Embryonic facial prominence (tissue), 1 donor: ENCODE data around the gene DAZAP1.

ENCODE experiments used
- DNase-seq: peaks from one replicate; pipeline ENCODE4 v3.0.0-alpha.2; 2016; ENCODE audit errors: extremely low spot score

DAZAP1 gene

DNA sequence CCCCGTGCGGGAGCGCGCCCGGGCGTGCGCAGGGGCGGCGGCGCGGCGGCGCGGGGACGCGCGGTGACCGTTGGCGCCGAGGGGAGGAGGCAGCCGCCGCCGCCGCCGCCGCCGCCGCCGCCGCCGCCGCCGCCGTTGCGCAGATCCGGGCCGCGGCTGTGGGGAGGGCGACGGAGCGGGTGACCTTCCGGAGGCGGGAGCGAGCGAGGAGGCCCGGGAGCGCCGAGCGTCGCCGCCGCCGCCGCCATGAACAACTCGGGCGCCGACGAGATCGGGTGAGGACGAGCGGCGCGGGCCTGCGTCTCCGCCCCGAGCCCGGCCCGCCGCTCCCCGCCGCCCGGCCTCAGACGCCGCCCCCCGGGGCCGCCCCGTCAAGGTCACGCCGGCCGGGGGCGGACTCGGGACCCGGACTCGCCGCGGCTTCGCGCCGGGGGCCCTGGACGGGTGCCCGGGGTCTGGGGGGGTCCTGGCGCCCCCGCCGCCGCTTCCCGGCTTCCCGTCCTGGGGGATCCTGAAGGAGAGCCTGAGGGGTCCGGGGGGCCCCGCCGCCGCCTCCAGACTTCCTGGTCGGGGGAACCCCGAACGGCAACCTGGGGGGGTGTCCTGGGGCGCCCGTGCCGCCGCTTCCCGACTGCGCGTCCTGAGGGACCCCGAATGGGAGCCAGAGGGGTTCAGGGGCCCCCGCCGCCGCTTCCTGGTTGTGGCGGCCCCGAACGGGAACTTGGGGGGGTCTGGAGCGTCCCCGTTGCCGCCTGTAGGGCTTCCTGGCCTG, at the start of gene DAZAP1:
TSS of gene DAZAP1 (plus strand) at position 59 of the 772 bp plus-strand sequence. CDS start at position 247, 188 bp downstream.
- no peak for DNase-seq

DNA sequence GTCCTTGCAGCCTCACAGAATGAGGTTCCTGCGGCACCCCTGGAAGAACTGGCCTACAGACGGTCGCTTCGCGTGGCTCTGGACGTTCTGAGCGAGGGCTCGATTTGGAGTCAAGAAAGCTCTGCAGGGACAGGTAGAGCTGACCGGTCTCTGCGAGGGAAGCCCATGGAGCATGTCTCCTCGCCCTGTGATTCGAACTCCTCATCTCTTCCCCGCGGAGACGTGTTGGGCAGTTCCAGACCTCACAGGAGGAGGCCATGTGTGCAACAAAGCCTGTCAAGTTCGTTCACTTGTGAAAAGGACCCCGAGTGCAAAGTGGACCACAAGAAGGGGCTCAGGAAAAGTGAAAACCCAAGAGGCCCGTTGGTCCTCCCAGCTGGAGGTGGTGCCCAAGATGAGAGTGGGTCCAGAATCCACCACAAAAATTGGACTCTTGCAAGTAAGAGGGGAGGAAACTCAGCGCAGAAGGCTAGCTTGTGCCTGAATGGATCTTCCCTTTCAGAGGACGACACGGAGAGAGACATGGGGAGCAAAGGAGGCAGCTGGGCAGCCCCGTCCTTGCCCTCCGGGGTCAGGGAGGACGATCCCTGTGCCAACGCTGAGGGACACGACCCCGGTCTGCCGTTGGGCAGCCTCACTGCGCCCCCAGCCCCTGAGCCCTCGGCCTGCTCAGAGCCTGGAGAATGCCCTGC, 47.1 kb upstream of the DAZAP1 start:
- no peak for DNase-seq

DNA sequence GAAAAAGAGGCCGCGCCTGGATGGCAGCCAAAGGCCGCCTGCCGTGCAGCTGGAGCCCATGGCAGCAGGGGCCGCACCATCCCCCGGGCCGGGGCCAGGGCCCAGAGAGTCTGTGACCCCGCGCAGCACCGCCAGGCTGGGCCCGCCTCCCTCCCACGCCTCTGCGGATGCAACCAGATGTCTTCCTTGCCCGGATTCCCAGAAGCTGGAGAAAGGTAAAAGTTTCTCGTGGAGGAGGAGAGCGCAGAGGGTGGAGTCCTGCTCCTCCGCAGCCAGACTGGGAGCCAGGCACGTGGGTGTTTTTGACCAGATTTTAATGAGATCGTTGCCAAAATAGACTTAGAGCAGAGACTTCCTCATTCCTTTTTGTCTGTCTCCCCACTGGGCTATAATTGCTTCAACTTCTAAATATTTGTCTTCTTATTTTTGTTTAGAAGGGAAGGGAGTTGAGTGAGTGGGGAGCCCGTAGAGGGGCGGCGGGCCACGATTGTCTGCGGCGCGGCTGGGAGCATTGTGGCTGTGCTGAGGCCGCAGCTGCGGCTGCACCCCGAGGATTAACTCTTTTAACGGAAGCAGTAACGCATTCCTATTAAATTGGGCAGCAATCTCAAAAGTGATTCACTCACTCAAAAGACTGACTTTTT, 46.4 kb upstream of the DAZAP1 start:
- DNase-seq, result peak; percentile 34

DNA sequence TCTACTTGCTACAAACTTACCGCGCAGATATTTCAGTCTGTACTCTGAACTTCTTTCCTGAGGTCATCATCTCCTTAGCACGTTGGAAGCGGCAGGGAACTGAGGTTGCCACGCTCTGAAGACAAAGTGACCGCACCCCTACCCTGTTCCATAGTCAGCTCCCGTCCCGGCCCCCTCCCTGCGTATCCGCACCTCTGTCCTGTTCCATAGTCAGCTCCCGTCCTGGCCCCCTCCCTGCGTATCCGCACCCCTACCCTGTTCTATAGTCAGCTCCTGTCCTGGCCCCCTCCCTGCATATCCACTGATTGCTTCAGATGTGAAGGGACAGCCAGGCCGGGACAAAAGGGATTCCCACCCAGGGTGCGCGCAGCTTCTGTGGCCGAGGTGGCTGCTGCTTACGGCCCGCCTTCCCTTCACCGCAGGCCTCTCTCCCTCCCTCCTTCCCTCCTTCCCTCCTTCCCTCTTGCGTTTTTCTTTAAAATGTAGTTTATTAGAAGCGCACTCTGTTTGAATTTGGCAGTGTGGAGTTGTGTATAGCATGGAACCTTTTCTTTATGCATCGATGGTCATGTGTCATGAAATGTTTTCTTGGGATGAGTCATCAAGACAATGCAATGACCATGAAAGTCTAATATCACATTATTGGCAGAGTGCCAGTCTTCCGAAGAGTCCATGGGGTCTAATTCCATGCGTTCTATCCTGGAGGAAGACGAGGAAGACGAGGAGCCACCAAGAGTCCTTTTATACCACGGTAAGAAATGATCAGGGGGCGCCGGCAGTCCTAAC, 45.6 kb upstream of the DAZAP1 start:
- no peak for DNase-seq

DNA sequence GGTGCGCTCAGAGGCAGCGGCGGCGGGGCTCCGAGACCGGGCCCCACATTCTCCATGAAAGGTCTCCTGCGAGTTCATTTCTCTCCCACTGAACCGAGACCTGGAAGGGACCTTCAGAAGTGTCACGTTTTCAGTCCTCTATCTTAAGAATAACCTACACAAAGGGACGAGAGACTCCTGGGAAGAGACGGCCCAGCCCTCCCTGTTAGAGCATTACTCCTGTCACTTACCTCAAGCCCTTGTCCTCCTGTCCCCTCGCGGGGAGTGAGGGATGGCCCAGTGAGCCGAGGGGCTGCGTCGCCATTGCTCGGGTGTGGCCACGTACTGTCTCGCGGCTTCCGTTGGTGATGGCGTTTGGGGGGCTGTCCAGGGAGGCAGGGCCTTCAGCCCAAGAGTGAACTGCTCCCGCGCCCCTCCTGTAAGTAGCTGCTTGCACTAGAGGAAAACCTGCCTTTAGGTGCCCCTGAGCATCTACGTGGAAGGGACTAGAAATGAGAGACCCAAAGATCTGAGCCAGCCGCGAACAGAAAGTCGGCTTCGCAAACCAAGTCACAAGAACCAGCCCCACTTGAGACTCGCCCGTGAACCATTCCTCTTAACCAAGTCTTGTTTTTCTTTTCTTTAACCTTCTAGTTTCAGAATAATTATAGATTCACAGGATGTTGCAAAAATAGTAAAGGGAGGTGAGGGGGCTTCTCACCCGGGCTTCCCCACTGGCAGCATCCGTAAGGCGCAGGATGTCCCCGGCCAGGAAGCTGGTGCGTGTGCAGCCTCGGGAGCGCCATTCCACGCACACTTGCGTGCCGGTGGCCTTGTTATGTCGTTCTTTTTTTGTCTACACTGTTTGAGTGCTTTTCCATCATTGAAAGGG, 44.8 kb upstream of the DAZAP1 start:
- DNase-seq, result no peak

DNA sequence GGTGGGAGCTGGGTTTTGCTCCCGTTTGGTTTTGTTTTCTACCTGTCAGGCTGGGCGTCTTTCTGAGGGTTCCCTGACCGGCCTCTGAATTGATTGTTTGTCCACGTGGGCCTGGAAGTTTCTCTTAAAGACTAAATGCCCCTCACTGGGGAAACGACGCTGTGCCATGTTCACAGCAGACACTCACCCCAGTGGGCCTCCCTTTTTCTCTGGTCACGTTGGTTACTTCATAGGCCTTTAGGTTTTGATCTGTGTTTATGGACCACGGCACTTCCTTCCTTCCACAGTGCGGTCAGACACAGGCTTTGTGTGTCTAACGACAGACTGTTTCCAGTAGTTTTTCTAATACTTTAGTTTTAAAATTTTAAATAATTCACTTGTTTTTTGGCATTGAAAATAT, 43.8 kb upstream of the DAZAP1 start:
- no peak for DNase-seq

DNA sequence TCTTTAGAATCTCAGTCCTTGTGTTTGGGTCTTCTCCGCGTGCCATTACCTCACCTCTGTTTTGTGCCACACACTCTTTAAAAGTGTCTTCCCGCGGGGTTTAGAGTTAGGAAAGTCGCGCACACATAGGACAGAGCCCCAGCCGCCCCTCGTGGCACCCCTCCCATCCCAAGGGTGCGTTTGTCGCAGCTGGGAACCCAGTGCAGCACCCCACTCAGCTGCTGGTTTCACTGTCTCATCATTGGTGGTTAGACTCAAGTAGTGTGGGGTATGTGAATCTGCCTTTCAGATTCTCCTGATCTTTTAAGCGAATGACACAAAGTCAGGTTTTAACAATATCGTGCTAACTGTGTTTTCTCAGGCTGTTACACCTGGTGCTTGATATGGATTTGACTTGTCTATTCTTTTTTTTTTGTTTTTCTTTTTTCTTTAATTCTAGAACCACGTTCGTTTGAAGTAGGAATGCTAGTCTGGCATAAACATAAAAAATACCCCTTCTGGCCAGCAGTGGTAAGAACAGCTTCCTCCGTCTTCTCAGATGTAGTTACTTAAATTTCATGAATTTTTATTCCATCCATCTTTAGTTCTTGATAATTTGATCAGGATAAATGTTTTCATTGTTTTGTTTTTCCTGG, 43.2 kb upstream of the DAZAP1 start:
- DNase-seq, result no peak

DNA sequence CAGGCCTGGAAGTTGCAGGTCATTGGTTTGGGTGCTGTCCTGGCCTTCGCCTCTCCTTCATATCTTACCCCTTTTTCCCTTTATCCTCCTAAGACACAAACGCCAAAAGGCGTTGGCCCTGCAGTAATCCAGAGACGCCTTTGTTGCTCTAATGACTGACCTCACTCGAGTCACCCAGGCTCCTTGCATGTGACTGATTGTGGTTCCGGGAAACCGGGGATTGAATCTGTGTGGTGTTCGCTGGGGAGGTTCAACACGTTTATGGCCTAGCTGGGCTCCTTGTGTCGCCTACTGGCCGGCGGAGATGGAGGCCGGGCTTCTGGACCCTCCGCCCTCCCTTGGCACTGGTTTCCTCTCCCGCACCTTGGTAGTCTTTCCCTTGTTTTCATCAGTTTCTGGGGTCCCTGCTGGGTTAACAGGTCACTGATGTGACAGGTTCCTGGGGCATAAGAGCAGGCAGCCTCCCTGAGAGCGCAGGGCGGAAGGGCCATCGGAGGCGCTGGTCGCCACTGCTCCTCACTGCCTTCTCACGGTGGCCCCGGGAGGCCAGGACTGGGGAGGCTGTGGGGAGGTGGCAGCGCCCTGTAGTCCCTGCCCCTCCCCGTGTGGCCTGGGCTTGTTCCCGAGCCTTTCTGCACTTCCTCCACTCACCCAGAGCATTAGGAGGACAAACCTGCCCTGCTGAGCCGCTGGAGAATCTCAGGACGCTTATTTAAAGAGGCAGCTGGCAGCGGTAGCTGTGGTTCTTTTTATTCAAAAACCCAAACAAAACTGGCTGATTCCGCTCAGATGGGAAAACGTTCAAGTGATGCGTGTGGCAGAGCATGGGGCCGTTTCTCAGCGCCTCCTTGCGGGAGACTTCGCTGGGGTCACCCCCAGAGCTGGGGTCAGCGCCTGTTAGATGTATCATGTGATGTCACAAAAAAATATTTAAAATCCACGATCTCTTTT, 41.8 kb upstream of the DAZAP1 start:
- DNase-seq, result no peak

DNA sequence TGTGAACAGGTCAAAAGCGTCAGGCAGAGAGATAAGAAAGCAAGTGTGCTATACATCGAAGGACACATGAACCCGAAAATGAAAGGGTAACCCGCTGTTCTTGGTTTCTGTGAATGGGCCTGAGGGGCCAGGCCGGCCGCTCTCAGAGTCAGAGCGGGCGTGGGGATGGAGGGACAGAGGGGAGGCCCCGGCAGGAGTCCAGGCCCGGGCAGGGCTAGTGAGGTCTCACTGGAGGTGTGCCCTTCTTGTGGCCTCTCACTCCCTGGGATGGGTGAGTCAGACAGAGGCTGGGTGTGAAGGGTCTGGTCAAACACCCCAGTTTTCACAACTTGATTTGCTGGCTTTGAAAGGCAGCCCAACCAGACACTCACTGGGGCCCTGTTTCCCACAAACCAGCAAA, 41.1 kb upstream of the DAZAP1 start:
- no peak for DNase-seq

DNA sequence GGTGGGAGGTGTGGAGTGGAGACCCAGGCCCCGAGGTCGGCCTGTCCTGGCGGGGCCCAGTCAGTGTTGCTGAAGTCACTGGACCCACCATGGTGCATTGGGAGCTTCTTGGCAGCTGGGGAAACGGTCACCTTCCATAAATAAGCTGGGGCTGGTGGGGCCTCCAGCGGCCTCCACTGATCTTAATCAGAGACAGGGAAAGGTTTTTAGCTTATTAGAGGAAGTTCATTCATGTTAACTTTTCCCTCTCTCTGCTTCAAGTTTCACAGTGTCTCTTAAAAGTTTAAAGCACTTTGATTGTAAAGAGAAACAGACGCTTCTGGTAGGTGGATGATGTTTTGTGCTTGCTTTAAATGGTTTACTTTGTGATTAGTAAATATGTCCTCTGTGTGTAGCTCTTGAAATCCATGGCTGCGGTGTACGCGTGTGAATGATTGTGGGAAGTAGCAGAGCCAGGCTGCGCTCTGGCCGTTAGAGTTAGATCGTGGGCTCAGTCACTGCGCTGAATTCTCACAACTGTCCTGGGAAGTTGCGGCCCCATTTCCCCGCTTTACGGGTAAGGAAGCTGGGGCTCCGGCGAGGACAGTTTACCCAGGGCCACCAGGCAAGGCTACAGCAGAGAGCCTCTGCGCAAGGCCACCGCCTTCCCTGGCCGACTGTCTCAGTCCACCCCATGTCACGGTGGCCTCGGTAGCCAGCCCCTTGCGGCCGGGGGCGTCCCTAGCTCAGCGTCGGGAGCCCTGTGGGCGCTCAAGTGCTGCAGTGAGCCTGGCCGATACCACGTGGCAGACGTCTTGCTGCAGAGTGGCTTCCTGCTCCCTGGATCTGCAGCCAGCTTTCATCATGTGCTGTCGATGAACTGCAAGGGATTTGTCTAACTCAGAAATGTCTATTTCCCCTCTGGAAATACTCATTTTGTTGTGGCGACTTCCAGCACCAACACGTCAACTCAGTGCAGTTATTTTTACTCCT, 40.2 kb upstream of the DAZAP1 start:
- no peak for DNase-seq

DNA sequence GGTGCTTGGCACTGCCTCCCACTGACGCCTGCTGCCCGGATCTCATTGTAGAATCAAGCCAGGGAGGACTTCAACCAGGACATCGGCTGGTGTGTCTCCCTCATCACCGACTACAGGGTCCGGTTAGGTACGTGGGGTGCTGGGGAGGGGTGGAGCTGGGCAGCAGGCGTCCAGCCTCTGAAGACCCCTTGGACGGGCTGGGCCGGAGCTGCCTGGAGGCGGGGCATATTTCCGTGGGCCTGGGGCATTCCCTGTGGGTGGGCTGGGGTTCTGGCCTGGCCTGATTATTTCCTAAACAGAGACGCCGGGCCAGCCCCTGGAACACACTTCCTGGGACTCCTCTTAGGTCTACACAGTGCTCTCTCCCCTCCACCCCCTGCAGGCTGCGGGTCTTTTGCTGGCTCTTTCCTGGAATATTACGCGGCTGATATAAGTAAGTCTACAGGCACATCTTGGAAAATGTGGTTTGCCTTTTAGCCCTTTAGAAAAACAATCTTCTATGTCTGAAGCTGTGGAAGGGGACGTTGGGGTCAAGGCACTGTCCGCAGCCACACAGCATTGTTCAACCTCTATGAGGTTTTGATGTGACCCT, 38.1 kb upstream of the DAZAP1 start:
- no peak for DNase-seq

DNA sequence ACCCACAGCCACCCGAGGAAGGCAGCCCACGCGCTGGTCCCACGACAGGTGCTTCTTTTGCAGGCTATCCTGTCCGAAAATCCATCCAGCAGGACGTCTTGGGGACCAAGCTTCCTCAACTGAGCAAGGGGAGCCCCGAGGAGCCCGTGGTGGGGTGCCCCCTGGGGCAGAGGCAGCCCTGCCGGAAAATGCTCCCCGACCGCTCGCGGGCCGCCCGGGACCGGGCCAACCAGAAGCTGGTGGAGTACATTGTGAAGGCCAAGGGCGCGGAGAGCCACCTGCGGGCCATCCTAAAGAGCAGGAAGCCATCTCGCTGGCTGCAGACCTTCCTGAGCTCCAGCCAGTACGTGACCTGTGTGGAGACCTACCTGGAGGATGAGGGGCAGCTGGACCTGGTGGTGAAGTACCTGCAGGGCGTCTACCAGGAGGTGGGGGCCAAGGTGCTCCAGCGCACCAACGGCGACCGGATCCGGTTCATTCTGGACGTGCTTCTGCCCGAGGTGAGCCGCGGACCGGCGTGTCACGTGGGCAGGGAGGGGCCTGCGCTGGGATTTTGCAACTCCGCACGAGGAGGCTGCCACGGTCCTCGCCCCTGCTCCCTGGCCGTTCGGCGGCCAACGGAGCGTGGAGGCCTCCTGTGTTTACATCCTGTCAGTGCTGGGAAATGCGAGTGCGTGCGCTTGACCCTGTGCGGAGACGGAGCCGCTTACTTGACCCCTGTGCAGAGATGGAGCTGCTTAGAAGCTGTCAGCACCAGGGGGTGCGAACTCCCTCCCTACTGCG, 36.6 kb upstream of the DAZAP1 start:
- no peak for DNase-seq

GRCh38 chr19:1373042-1373533, 34.3 kb upstream of the DAZAP1 start:
- no peak for DNase-seq

DNA sequence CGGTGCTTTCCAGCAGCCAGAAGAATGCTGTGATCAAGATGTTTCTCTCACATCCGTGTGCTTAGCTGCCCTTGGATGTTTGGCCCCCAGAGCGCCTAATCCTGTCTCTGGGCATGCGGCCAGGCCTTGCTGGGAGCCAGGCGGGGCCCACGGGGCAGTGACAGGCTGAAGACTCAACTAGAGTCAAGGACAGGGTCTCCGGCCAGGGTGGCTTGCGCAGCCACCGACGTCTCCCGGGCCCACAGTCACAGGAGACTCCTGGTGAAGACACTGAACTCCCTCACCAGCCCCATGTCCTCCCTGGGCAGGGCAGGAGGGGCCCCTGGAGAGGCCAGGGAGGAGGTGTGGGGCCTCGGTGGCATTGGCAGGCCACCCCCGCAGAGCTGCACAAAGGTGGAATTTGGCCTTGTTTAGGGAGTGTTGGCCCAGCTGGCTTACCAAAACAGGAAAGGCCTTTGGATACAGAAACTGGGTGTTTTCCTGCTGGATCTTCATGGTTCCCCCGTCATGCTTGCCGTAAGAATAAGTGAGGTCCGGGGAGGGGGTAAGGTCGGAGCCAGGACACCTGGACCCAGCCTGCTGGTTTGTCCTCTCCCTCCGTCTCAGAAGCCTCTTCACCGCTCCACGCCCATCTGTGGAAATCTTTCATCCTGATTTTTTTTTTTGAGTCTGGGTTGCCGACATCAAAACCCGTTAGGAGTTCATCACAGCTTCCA, 33.7 kb upstream of the DAZAP1 start:
- DNase-seq, result no peak

GRCh38 chr19:1374250-1374577, 33.2 kb upstream of the DAZAP1 start:
- DNase-seq, result no peak

GRCh38 chr19:1376415-1376805, 31.0 kb upstream of the DAZAP1 start:
- DNase-seq, result no peak
